GM19455 (cell line): ENCODE results near the gene GOT1.

ENCODE experiments used
- ATAC-seq: cut with Tn5 transposase; IDR thresholded peaks from one replicate; pipeline ENCODE4 v1.9.1; 2021; ENCODE audit not compliant: unreplicated experiment

GOT1 gene

DNA sequence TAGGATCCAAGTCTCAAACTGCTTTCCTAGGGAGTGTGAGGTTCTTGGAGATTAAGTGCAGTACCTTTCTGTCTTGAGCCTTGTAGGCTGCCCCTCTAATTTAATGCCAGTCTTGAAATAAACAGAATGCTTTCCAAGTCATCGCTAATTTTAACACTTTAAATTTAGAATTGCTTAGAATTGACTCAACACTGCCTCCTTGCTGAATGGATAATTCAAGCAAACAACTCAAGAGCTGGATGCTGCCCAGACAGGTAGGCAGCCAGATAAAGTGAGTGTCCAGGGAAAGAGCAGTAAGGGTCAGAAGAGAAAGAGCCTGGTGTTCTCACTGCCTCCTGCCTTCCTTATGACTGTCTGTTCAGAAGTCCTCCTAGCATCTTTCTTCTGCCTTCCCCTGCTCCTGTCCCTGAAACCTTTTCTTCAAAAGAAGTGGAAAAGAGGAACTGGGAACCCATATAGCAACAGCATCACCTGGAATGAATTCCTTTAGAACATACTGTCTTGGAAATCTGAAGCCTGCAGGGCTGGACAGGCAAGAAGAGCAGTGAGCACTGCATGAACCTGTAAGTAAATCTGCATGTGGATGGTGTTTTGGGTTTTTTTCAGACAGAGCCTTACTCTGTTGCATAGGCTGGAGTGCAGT, 3.1 kb upstream of the GOT1 start:
- ATAC-seq: no peak

DNA sequence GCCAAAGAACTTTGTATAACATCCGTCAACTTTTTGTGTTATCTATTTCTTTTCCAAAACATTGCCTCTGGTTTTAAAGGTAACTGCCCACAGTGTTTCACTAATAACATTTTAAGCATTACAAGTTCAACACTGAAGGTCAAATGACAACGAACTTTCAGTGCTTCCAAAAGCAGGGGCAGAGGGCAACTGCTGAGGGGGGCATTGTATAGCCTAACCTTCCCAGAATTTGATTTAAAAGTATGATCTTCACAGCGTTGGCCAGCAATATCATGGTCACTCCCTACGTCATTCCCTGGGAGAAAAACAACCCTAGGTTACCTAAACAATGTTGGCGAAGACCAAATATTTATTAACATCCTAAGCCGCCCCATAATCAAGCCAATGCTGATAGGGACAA, 2.5 kb upstream of the GOT1 start:
- ATAC-seq: no peak

DNA sequence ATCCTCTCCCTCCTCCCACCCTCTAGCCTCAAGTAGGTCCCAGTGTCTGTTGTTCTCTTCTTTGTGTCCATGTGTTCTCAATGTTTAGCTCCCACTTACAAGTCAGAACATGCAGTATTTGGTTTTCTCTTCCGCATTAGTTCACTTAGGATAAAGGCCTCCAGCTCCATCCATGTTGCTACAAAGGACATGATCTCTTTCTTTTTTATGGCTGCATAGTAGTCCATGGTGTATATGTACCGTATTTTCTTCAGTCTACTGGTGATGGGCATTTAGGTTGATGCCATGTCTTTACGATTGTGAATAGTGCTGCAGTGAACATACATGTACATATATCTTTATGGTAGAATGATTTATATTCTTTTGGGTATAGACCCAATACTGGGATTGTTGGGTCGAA, 1.6 kb upstream of the GOT1 start:
- no peak for ATAC-seq

DNA sequence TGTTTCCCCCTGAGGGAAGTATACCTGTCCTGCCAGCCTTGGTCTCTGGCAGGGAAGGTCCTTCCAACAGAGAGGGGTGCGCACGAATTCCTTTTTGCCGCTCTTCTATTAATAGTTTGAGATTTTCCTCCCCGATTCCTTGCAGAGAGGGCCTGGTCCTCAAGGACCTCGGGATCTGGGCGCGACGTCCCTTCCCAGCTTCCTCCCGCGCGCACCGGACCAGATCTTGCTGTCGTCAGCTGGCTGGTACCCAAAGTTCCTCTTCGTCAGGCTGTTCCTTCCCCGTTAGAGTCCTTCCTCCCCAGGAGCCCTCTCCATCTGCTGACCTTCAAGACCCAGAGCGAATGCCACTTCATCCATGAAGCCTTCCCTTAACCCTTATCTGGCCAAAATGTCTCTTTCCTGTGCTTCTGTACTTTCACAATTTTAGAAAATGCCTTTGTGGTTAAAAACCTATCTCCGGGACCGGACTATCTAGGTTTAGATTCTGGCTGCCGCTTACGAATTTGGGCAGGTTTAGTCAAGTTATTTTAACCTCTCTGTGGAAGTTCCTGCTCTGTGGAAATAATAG, 851 bp upstream of the GOT1 start:
- ATAC-seq: no peak

DNA sequence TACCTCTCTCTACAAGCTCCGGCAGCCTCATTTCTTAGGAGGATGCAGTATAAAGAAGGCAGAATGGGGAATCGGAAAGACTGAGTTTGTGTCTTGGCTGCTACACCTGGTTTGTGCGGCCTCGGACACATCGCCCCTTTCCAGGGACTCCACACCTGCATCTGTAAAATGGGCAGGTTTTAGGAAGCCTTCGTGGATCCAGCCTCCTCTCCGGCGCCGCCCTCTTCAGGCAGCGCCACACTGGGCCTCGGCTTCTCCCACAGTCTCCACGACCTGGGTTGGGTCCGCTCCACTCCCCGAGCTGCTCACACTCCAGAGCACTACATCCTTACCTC, 341 bp downstream of the GOT1 start:
- ATAC-seq: peak; percentile 28

DNA sequence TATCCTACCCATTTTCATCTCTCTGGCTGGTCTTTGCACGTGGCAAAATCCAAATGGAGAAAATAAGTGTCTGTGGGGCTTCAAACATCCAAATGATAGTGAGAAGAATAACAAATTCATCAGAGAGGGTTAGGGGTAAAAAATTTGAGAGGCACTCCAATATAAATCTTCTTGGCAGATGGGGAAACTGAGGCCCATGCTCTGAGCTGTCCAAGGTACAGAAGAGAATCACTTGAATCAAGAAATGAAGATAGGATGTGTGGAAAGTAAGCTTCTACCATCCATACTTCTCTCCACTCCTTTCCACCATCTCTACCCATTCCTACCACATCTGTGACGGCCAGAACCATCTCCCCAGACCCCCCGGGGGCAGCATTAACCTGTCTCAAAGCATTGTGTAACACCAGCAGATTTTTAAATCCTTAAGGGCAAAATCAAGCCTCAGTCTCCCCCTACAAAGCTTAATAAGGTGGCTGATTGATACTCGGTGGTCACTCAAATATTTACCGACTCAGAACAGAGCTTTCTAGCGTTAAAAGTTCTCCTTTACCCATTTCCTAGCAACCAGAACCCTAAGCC, 818 bp downstream of the GOT1 start:
- ATAC-seq: no peak

DNA sequence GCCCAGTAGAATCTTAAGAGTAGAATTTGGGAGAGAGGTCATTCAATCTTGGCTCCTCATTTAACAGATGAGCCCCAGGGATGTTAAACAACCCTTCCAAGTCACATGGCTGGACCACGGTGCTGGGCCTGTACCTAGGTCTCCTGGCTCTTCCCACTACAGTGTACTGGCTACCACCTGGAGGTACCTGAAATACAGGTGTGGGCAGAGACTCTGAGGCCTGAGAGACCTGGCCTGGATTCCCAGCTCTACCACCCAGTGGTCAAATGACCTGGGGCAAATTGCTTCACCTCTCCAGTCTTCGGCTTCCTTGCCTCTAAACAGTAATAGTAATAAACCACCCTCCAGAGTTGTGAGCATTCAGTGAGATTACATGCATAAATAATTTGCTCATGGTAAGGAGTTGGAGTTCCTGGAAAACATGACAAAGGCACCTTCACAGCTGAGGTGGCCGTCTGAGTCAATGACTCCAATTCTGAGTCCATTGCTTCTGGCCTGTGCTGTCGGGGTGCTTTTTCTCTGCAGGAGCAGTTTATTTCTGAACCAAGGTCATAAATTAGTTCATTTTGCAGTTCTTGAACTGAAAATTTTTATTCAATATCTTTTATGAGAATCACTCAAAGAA, 2.7 kb downstream of the GOT1 start:
- no peak for ATAC-seq

DNA sequence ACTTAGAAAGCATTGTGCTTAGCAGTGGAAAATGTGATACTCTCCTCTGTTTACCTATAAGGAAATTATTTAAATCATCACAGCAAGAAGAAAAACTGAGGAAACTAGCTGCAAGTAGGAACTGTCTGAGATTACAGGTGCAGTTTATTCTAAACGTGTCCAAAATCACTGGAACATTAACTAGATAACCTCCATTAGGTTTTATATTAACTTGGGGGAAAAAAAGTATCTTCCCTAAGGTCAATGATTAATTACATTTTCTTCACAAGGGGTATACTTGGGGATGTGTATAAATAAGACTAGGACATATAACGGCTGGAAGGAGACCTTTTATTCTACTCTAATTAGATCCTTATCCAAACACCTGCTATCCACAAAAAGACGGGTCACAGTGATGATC, 3.7 kb downstream of the GOT1 start:
- no peak for ATAC-seq

DNA sequence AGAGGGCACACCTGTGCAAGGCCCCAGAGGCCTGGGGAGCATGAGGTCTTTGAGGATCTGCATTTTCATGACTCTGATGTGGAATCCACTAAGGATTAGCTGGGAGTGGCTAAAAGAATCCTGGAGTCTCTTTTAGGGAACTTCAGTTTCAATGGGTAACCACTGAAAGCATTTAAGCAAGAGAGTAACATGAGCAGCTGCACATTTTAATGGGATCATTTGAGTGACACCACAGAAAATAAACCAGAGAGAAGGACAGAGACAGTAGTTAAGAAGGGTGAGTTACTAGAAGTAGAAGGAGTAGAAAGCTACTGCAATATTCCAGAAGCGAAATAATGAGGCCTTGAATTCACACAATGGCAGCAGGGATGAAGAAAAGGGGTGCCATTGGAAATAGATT, 5.2 kb downstream of the GOT1 start:
- no peak for ATAC-seq

DNA sequence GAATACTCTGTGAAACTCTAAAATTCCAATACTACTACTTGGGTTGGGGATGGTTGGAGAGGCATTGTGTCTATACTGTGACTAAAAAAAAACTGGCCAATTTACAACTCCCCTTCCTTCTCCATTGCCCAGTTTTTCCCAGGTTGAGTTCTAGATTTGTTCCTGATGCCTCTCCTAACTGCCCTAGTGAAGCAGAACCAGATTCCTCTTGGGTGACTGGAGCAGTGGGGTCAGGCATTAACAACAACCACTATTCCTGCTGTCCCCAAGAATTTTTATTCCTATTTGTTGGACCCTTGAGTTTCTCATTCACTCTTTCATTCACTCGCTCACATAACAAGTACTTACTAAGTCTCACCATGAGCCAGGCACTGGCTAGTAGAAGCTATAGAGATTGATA, 5.8 kb downstream of the GOT1 start:
- no peak for ATAC-seq

DNA sequence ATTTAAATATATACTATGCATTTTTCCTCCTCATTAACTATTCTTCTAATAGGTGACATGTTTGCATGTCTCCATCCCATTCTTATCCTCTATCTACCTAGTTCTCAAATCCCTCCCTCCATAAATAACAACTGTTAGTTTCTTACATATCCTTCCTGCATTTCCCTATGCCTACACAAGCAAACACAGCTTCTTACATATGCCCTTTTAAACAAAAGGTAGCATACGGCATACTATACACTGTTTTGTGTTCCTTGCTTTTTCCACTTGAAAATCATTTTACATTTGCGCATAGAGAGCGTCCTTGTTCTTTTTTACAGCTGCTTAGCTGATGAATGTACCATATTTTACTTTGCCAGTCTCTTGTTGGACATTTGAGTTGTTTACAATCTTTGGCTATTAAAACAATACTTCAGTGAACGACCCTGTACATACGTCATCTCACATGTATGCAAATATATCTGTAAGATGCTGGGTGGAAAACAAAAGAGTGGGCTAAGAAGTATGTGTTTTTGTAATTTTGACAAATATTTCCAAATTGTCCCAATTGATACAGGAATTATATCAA, 7.8 kb downstream of the GOT1 start:
- ATAC-seq: no peak

DNA sequence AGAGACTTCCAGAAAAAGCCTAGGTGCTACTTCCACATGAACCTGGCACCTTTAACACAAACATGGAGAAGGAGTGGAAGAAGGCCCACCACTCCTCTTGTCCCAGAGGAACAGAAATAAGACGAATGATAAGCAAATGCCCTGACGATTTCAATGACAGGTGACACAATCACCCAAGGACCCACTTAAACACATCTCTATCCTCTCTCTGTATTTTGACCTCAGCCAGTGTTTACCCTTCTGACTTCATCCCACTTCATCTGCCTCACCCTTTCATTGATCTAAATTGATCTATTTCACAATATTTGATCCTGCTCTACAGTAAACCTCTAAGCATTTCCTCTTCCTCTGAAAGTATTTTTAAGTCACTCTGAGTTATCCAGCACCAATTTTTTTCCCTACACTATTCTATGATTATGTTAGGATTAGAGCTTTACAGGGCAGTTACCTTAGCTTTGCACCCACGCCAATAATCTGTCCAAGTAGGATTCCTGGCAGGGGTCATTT, 9.1 kb downstream of the GOT1 start:
- ATAC-seq: no peak

DNA sequence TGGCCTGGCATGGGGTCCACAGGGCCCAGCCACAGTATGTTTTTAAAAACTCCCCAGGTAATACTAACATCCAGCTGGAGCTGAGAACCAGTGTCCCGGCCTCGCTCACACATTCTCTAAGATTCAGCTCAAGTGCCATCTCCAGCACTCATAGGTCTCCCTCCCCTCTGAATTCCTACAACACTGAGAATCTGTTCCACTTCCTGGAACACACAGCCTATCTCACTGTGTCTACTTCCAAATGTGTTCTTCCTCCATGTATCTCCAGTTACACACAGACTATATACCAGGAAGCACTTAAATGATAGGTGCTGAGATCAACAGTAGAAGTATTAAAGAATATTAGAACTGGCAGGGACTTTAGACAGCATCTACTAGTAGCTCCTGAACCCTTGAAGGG, 10.7 kb downstream of the GOT1 start:
- no peak for ATAC-seq

DNA sequence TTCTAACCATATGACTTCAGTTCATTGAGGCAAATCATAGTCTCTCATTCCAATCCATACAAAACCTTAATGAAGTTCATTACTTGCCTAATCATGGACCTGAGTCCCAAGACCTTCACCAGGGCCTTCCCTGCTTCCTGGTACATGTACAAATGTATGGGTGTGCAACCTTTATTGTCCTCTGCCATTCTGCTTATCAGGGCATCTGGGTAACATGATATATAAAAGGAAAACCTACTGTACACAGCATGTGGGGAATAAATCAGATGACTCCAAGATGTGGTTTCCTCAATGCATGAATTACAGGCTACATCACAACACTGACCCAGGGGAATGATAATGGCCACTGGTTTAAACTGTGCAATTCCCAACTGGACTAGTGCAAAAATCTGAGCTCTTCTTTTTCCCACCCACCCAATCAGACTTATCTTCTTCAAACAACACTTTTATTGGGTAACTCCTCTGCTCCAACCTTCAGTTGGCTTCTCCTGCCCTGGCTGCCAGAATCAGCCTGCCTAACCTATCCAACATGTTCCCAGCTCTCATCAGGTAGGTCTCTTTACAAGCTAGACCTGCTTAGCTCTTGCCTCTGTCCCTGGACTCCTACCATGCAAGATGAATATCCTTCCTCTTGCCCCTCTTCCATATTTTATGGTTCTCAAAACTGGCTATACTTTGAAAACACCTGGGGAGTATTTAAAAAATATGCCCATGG, 11.4 kb downstream of the GOT1 start:
- no peak for ATAC-seq

DNA sequence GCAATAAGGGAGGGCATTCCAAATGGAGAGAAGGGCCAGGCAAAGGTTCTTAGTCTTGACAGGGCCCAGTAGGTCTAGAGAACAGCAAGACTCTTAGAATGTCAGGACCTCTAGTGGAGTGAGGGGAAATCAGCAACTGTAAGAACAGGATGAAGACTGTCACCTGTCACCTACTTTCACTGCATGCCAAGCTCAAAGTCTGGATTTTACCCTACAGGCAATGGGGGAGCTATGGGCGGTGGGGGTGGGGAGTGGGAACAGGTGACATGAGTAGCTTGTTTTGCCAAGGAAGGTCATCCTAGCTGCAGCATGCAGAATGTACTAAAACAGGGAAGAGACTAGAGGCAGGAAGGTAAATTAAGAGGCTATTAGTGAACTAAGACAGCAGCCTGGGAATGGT, 18.3 kb downstream of the GOT1 start:
- no peak for ATAC-seq

DNA sequence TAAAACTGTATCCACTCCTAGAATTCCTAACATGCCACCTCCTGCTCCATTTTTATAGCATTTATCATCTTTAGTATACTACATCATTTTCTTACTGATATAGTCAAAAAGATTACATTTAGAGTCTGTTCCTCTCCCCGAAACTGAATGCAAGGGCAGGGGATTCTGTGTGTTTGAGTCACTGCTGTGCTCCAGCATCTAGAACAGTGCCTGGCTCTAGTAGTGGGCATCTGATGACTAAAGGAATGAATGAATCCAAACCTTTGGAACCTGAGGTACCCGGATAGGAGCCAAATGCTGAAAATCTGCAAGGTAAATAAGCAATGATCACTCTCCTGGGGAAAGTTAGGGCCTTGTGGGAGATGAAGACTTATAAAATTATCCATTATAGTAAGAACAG, 18.9 kb downstream of the GOT1 start:
- ATAC-seq: no peak

DNA sequence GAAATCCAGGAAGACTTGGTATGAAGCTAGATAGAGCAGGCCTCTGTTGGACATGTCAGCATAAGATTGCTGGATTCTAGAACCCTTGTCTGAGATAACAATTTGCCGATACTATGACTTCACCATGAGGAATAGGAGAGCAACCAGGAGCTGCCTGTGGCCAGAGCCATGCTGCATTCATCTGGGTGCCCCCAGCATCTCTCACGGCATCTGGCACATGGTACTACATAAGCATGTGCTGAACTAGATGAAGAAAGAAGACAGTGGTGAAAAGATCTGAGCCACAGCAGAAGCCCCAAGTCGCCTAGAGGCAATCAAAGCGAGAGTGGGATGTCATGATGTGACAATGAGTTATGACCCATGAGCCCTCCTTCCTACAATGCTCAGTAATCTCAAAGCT, 19.5 kb downstream of the GOT1 start:
- ATAC-seq: no peak

DNA sequence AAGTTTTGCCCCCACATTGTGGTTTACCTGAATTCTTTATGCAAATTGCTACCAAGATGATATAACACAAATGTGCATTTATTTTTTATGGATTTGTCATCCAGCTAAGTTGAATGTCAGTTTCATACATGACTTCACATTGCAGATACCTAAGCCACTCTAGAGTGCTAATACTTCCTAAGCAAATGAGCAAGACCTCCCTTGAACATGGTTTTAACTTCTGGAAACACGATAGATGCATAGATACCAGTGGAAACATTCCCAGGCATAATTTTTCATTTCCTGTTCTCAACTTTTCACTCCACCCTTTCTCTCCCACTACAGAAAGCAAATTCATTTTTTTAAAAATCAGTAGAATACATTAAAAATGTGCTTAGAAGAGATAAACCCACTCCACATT, 20.3 kb downstream of the GOT1 start:
- no peak for ATAC-seq

DNA sequence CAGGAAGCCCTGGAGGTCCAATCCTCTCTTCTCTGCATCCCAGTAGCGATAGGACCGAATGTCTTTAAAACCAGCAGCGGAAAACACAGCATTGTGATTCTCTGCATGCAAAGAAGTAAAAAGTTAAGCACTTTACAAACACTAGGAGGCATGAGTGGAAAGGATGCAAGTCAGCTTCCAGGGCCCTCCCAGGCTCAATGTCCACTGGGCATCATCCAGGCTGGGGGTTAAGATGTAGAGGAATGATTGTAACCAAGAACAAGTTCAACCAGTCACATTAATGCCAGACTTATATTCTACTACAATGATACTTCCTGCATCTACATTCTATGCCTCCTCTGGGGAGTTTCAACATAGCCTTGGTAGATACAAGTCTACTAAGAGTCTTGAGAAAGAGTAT, 24.3 kb downstream of the GOT1 start:
- ATAC-seq: no peak

DNA sequence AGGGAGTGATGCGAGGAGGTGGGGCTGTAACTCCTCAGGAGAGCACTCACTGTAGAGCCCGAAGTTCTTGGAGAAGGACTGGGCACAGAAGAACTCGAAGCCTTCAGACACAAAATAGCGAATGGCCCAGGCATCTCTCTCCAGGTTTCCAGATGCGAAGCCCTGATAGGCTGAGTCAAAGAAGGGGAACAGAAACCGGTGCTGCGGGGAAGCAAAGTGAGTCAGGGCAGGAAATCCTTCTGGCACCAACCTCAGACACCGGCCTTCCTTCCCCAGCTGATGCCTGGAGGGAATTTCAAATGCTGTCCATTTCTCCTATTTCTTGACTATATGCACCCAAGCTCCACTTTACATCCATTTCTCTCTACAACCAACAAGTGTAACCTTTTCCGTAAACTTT, 26.8 kb downstream of the GOT1 start:
- no peak for ATAC-seq

DNA sequence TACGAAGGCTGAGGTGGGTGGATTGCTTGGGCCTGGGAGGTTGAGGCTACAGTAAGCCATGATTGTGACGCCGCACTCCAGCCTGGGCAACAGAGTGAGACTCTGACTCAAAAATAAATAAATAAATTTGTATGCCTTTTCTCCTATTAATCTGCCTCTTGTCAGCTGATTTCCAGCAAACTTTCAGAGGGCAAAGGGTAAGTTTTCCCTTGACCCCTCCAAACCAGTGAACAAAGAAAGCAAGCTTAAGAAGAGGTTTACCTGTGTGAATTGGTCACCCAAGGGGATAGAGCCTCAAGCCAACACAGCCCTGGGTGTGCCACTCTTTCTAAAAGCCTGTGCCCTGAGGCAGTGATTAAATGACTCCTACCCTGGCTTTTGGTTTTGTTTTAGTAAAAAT, 30.8 kb downstream of the GOT1 start:
- no peak for ATAC-seq

DNA sequence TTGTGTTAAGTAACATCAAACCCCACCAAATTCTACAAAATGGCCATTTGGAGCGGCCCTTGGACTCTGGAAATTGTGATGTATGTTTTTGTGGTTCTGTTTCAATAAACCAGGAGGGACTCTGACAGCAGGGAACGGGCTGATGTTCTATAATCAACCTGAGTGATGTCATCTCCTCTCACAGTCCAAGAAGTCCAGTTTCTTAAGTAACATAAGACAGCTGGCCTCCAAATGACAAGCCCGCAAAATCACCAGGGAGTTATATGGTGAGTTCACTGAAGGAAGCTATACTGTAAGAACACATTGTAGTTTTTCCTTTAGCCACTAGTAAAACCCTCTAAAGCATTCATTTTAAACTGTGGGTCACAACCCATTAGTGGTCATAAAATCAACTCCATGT, 34.0 kb downstream of the GOT1 start:
- no peak for ATAC-seq
